ENCODE results near the gene TRPM3.

The TRPM3 gene

DNA sequence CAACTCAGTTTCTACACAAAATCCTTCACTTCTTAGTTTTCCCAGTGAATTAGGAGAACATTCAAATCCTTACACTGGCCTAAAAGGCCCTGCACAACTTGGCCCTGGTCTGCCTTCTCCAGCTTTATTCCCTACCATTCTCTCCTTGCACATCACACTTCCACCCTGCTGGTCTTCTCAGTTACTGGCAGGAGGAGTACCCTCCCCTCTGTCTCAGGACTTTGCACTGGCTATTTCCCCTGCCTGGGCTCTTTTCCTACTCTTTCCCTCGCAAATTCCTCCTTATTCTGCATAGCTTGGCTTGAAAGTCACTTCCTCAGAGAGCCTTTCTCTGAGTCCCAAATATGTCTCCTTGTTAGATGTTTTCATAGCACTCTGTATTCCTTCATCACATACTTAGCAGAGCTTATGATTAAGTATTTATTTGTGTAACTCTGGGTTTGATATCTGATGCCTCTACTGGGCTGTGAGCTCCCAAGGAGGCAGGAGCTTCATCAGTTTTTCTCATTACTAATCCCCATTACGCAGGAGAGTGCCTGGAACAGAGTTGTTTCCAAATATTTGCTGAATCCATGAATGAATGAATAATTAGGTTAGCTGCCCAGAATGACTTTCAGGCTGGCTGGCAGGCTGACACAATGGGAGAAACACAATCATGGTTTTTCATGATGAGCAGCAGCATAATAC, 547.1 kb downstream of the TRPM3 start:
- Histone ChIP-seq H3K4me1 (ENCODE audit: control insufficient read depth in 1 of 2, insufficient read depth in 2 of 2, low read length in 2 of 2) (peaks cover 12 to 24% of the 10 kb centered on the region in 2 donors), H3K9me3 (ENCODE audit: control insufficient read depth in 1 of 2, low read length in 2 of 2) (no peaks in the 10 kb centered on the region), H3K4me3 (ENCODE audit: low read depth in 1 of 2, low read length in 2 of 2) (no peak overlapping the region), H3K27me3 (ENCODE audit: low read depth, low read length) (no peaks in the 10 kb centered on the region), H3K27ac (ENCODE audit: low read length) (peak overlapping the region; percentile 27), H3K36me3 (ENCODE audit: control insufficient read depth in 1 of 2, insufficient read depth in 2 of 2, low read length in 2 of 2) (no peaks in the 10 kb centered on the region)

DNA sequence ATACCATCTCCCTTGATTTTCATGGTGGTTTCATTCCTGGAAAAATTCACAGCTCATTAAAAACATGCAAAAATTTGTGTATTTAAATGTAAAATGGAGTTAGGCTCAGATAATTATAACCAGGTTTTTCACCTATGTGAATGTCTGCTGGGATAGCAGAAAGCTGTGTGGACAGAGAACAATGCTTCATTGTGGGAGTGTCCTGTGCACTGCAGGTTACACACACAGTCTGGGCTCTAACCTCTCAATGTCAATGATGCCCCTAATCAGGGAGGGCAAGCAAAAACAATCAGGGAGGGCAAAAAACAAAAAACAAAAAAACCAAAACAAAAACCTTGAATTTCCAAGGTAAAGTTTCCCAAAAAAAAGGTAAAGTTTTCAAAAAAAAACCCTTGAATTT, 548.1 kb downstream of the TRPM3 start:
- no peaks in the 10 kb centered on the region for H3K36me3 ChIP-seq (ENCODE audit: control insufficient read depth in 1 of 2, insufficient read depth in 2 of 2, low read length in 2 of 2)
- H3K9me3 ChIP-seq (ENCODE audit: control insufficient read depth in 1 of 2, low read length in 2 of 2) = no peaks in the 10 kb centered on the region
- no peak overlapping the region for H3K27ac ChIP-seq (ENCODE audit: low read length)
- peaks cover 12 to 34% of the 10 kb centered on the region in 2 donors for H3K4me1 ChIP-seq (ENCODE audit: control insufficient read depth in 1 of 2, insufficient read depth in 2 of 2, low read length in 2 of 2)
- H3K27me3 ChIP-seq (ENCODE audit: low read depth, low read length) = no peaks in the 10 kb centered on the region
- H3K4me3 ChIP-seq (ENCODE audit: low read depth in 1 of 2, low read length in 2 of 2) = no peak overlapping the region

DNA sequence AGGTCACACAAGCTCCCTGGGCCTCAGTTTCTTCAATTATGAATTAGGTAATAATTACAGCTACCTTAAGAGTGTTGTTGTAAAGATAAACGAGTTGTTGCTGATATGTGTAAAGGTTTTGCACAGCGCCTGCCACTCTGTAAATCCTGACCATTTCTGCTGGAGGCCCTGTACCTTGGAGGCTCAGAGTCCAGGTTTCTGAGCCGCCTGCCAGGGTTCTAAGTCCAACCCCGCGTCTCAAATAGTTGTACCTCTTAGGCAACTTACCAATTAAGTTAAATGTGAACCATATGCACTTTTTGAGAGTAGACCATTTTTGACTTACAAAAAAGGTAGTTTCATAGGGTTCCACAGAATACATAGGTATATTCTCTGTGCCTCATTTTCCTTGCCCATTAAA, 550.2 kb downstream of the TRPM3 start:
- Histone ChIP-seq H3K4me1 (ENCODE audit: control insufficient read depth in 1 of 2, insufficient read depth in 2 of 2, low read length in 2 of 2) (peaks cover 0 to 28% of the 10 kb centered on the region in 2 donors), H3K27ac (ENCODE audit: low read length) (no peak overlapping the region), H3K36me3 (ENCODE audit: control insufficient read depth in 1 of 2, insufficient read depth in 2 of 2, low read length in 2 of 2) (no peaks in the 10 kb centered on the region), H3K9me3 (ENCODE audit: control insufficient read depth in 1 of 2, low read length in 2 of 2) (no peaks in the 10 kb centered on the region), H3K27me3 (ENCODE audit: low read depth, low read length) (no peaks in the 10 kb centered on the region), H3K4me3 (ENCODE audit: low read depth in 1 of 2, low read length in 2 of 2) (no peak overlapping the region)

- no peaks in the 10 kb centered on the region for H3K27me3 ChIP-seq (ENCODE audit: low read depth, low read length)
- no peaks in the 10 kb centered on the region for H3K9me3 ChIP-seq (ENCODE audit: control insufficient read depth in 1 of 2, low read length in 2 of 2)
- no peak overlapping the region for H3K4me3 ChIP-seq (ENCODE audit: low read depth in 1 of 2, low read length in 2 of 2)
- peaks cover 0 to 24% of the 10 kb centered on the region in 2 donors for H3K4me1 ChIP-seq (ENCODE audit: control insufficient read depth in 1 of 2, insufficient read depth in 2 of 2, low read length in 2 of 2)
- H3K36me3 ChIP-seq (ENCODE audit: control insufficient read depth in 1 of 2, insufficient read depth in 2 of 2, low read length in 2 of 2) = no peaks in the 10 kb centered on the region
- H3K27ac ChIP-seq (ENCODE audit: low read length) = no peak overlapping the region
Observed at GRCh38 chr9:70569791-70570190, 551.6 kb downstream of the TRPM3 start.

GRCh38 chr9:70569070-70569772, 552.2 kb downstream of the TRPM3 start:
- no peak overlapping the region for H3K4me3 ChIP-seq (ENCODE audit: low read depth in 1 of 2, low read length in 2 of 2)
- no peaks in the 10 kb centered on the region for H3K27me3 ChIP-seq (ENCODE audit: low read depth, low read length)
- no peaks in the 10 kb centered on the region for H3K36me3 ChIP-seq (ENCODE audit: control insufficient read depth in 1 of 2, insufficient read depth in 2 of 2, low read length in 2 of 2)
- H3K9me3 ChIP-seq (ENCODE audit: control insufficient read depth in 1 of 2, low read length in 2 of 2) = no peaks in the 10 kb centered on the region
- H3K4me1 ChIP-seq (ENCODE audit: control insufficient read depth in 1 of 2, insufficient read depth in 2 of 2, low read length in 2 of 2) = peaks cover 0 to 18% of the 10 kb centered on the region in 2 donors
- H3K27ac ChIP-seq (ENCODE audit: low read length) = no peak overlapping the region

GRCh38 chr9:70567511-70567910, 553.9 kb downstream of the TRPM3 start:
- H3K9me3 ChIP-seq (ENCODE audit: control insufficient read depth in 1 of 2, low read length in 2 of 2) = no peaks in the 10 kb centered on the region
- no peaks in the 10 kb centered on the region for H3K27me3 ChIP-seq (ENCODE audit: low read depth, low read length)
- H3K4me1 ChIP-seq (ENCODE audit: control insufficient read depth in 1 of 2, insufficient read depth in 2 of 2, low read length in 2 of 2) = peaks cover 0 to 10% of the 10 kb centered on the region in 2 donors
- no peaks in the 10 kb centered on the region for H3K36me3 ChIP-seq (ENCODE audit: control insufficient read depth in 1 of 2, insufficient read depth in 2 of 2, low read length in 2 of 2)
- no peak overlapping the region for H3K4me3 ChIP-seq (ENCODE audit: low read depth in 1 of 2, low read length in 2 of 2)
- no peak overlapping the region for H3K27ac ChIP-seq (ENCODE audit: low read length)

GRCh38 chr9:70566751-70567150, 554.7 kb downstream of the TRPM3 start:
- peaks cover 0 to 10% of the 10 kb centered on the region in 2 donors for H3K4me1 ChIP-seq (ENCODE audit: control insufficient read depth in 1 of 2, insufficient read depth in 2 of 2, low read length in 2 of 2)
- no peak overlapping the region for H3K4me3 ChIP-seq (ENCODE audit: low read depth in 1 of 2, low read length in 2 of 2)
- H3K36me3 ChIP-seq (ENCODE audit: control insufficient read depth in 1 of 2, insufficient read depth in 2 of 2, low read length in 2 of 2) = no peaks in the 10 kb centered on the region
- no peak overlapping the region for H3K27ac ChIP-seq (ENCODE audit: low read length)
- no peaks in the 10 kb centered on the region for H3K27me3 ChIP-seq (ENCODE audit: low read depth, low read length)
- H3K9me3 ChIP-seq (ENCODE audit: control insufficient read depth in 1 of 2, low read length in 2 of 2) = no peaks in the 10 kb centered on the region

DNA sequence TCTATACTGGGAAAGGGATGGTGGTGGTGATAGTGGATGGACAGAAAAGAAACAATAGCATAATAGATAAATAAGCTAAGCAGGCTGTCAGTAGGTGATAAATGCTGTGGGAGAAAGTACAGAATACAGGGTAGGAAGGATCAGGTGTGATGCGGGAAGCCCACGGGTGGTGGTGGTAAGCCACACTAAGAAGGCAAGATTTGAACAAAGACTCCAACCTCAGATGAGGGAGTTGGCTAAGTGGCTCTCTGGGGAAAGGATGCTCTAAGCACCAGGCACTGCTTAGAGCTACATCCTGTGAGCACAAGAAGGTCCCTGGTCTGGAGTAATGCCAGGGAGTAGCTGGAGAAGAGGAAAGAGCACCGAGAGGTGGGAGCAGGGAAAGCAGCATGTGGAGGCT, 555.4 kb downstream of the TRPM3 start:
- Histone ChIP-seq H3K4me3 (ENCODE audit: low read depth in 1 of 2, low read length in 2 of 2) (no peak overlapping the region), H3K36me3 (ENCODE audit: control insufficient read depth in 1 of 2, insufficient read depth in 2 of 2, low read length in 2 of 2) (no peaks in the 10 kb centered on the region), H3K9me3 (ENCODE audit: control insufficient read depth in 1 of 2, low read length in 2 of 2) (no peaks in the 10 kb centered on the region), H3K27ac (ENCODE audit: low read length) (no peak overlapping the region), H3K4me1 (ENCODE audit: control insufficient read depth in 1 of 2, insufficient read depth in 2 of 2, low read length in 2 of 2) (peaks cover 0 to 10% of the 10 kb centered on the region in 2 donors), H3K27me3 (ENCODE audit: low read depth, low read length) (no peaks in the 10 kb centered on the region)

DNA sequence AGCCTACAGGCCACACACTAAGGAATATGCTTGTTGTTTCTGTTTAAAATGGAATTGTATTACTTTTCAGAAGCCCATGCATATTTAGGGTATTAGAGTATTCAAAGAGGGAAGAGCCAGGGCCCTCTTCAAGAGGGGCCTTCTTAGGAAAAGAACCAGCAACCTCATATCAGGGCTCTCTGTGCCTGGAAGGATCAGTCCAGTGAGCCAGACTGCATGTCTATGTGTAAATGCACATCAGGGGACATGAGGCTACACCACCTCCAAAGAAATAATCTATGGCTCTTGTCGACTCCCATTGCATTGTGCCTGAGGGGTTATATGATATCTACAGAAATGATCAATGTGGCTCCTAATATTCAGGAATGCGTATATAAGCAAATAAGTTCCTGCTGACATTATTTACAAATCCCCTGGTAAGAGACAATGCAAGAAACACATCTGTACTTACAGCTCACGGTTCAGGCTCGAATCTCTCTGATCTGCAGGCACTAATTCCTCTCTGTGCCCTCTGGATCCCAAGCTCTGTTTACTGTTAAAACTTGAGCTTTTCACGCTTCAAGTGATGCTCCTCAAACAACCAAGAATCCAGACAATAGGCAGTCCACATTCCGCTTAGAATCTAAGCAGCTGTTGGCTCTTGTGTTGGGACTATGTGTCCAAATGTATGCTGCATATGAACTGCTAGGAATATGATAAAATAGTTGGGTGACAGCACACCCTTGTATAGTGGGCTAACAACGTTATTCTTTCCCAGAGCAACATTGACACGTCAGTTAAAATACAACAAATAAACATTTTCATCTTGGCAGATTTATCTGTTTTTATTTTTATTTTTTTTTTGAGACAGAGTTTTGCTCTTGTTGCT, 556.7 kb downstream of the TRPM3 start:
- H3K9me3 ChIP-seq (ENCODE audit: control insufficient read depth in 1 of 2, low read length in 2 of 2) = no peaks in the 10 kb centered on the region

DNA sequence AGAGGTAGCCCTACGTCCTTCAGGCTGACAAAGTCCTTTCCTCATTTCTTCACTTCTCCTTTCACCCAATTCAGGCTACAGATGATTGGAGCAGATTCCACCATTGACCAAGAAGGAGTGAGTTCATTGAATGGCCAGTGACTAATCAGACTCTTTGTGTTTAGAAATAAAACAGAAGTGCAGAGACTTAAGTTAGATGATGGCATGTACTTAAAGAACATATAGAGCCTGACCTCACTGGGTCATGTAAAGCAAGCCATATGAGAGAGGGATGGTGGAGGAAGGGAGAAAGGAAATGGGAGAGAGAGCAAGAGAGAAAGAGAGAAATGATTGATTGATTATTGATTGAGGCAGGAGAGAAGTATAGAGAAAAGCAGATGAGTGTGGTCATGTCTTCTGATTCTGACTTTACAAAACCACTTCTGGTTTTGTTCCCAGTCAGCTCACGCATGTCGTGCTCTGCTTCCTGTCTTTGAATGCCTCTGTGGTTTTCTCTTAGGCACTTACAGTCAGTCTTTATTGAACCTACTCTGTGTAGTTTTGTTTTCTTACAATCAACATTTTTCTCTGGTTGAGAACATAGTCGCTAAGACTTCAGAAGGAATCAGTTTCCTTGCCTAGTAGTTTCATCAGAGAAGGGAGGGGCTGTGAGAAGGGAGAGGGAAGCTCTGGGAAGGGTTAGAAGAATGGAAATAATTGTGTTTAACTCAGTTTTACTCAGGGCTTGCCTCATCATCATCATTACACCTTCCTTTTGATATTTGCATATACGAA, 557.8 kb downstream of the TRPM3 start:
- H3K4me1 ChIP-seq (ENCODE audit: control insufficient read depth in 1 of 2, insufficient read depth in 2 of 2, low read length in 2 of 2) = peaks cover 0 to 3% of the 10 kb centered on the region in 2 donors
- H3K27ac ChIP-seq (ENCODE audit: low read length) = peak overlapping the region; percentile 11
- H3K36me3 ChIP-seq (ENCODE audit: control insufficient read depth in 1 of 2, insufficient read depth in 2 of 2, low read length in 2 of 2) = no peaks in the 10 kb centered on the region
- H3K4me3 ChIP-seq (ENCODE audit: low read depth in 1 of 2, low read length in 2 of 2) = no peak overlapping the region
- no peaks in the 10 kb centered on the region for H3K27me3 ChIP-seq (ENCODE audit: low read depth, low read length)
- H3K9me3 ChIP-seq (ENCODE audit: control insufficient read depth in 1 of 2, low read length in 2 of 2) = no peaks in the 10 kb centered on the region

More for the DNA sequence above, 556.7 kb downstream of the TRPM3 start:
- Histone ChIP-seq H3K4me1 (ENCODE audit: control insufficient read depth in 1 of 2, insufficient read depth in 2 of 2, low read length in 2 of 2) (peaks cover 0 to 10% of the 10 kb centered on the region in 2 donors), H3K27me3 (ENCODE audit: low read depth, low read length) (no peaks in the 10 kb centered on the region), H3K27ac (ENCODE audit: low read length) (peak overlapping the region; percentile 11), H3K4me3 (ENCODE audit: low read depth in 1 of 2, low read length in 2 of 2) (no peak overlapping the region), H3K36me3 (ENCODE audit: control insufficient read depth in 1 of 2, insufficient read depth in 2 of 2, low read length in 2 of 2) (no peaks in the 10 kb centered on the region)

Measured in muscle layer of duodenum (tissue), 2 donors.